C4-2B (cell line): Measurements from ENCODE around the gene RAB7B.

ENCODE experiments used
- ZFX ChIP-seq: fragments of 450-650 bp; IDR thresholded peaks from 2 replicates; pipeline ENCODE4 v1.6.1; 2017
- TF ChIP-seq, protein P1 (sequence below): fragments of 450-650 bp; conservative IDR thresholded peaks from 2 replicates; pipeline ENCODE4 v1.5.1; 2017; ENCODE audit warnings: mild to moderate bottlenecking

DNA sequence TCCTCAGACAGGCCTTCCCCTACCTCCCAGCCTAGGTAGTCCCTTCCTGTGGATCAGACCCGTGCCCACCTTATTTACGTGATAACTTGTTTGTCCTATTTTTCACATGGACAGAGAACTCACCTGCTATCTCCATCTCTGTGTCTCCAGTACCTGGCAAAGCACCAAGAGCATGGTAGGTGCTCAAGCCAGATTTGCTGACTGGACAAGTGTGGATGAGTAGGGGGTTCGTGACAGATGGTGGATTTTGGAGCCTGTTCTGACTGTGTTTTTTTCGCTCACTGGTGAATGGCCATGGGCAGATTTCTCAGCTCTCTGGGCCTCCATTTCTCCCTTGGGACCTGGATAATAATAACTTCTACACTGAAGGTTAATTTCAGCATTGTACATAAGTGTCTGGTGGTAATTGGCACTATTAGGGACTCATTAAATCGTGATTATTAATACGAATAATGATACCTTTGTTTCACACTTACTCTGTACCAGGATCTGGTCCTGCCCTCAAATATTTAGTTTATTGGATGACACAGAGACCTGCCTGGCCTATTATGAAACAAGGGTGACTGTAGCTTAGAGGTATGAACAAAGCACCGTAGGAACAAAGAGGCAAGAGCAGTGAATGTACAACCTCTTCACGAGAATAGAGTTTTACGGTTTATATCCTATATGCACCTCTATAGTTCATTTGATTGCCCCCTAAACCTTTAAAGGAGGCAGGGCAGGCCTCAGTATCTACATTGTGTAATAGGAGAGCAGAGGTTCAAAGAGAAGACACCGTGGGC lies 35.5 kb downstream of the RAB7B start:
- TF ChIP-seq, protein P1, sequence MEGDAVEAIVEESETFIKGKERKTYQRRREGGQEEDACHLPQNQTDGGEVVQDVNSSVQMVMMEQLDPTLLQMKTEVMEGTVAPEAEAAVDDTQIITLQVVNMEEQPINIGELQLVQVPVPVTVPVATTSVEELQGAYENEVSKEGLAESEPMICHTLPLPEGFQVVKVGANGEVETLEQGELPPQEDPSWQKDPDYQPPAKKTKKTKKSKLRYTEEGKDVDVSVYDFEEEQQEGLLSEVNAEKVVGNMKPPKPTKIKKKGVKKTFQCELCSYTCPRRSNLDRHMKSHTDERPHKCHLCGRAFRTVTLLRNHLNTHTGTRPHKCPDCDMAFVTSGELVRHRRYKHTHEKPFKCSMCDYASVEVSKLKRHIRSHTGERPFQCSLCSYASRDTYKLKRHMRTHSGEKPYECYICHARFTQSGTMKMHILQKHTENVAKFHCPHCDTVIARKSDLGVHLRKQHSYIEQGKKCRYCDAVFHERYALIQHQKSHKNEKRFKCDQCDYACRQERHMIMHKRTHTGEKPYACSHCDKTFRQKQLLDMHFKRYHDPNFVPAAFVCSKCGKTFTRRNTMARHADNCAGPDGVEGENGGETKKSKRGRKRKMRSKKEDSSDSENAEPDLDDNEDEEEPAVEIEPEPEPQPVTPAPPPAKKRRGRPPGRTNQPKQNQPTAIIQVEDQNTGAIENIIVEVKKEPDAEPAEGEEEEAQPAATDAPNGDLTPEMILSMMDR = no peak
- no peak for TF ChIP-seq ZFX
